ENCODE data around the gene APBA2. TPM values are rescaled to one million over a fixed set of nuclear protein-coding genes. Genes with fewer than 3 reads are reported as not detected.

The APBA2 gene
- polyA plus RNA-seq, 2 of the 4 experiments (the other 2 are of a cell fraction): 11.4 to 12.6 TPM

GRCh38 chr15:29123991-29124390, 238.2 kb downstream of the APBA2 start:
- ATAC-seq (no peak), DNase-seq (ENCODE audit: low read depth in 1 of 2, low spot score in 1 of 2) (no peak), FAIRE-seq (no peak)
- CTCF ChIA-PET: interaction anchor here (1.6 to 13.8 kb wide), 4 partner anchors 8 to 19 kb away, joined by 3 to 116 read pairs (median 20); no protein-coding TSS in a partner anchor
- no peak overlapping the region for H3K4me2 ChIP-seq
- no peaks in the 10 kb centered on the region for H3K9me3 ChIP-seq
- no peak overlapping the region for H3K27ac ChIP-seq
- no peak for TF ChIP-seq JUNB (IDR thresholded peaks at IDR 0.05)
- no peak for TF ChIP-seq SMC3 (IDR thresholded peaks at IDR 0.05)
- TF ChIP-seq EP300 (IDR thresholded peaks at IDR 0.05): no peak
- no peak for TF ChIP-seq CHD2 (IDR thresholded peaks at IDR 0.05; ENCODE audit: low read length, partially characterized antibody)
- no peak for TF ChIP-seq CHD4 (IDR thresholded peaks at IDR 0.05; ENCODE audit: borderline replicate concordance)
- no peak for TF ChIP-seq ESRRA (IDR thresholded peaks at IDR 0.05; ENCODE audit: borderline replicate concordance, low read length)
- WGBS (ENCODE audit: missing lambda C conversion rate): 34% methylated on average over 2 of the region's 9 CpGs
- no peaks in the 10 kb centered on the region for H3K4me1 ChIP-seq
- no peak overlapping the region for H3K4me3 ChIP-seq
- POLR2A ChIA-PET: no interaction called here

- CTCF ChIA-PET: interaction anchor here (1.0 to 13.8 kb wide), 5 partner anchors 9 to 20 kb away, joined by 3 to 116 read pairs (median 13); no protein-coding TSS in a partner anchor
- Histone ChIP-seq H3K4me1 (no peaks in the 10 kb centered on the region), H3K9me3 (no peaks in the 10 kb centered on the region), H3K4me3 (no peak overlapping the region), H3K4me2 (no peak overlapping the region), H3K27ac (no peak overlapping the region)
- FAIRE-seq (no peak), DNase-seq (ENCODE audit: low read depth in 1 of 2, low spot score in 1 of 2) (no peak), ATAC-seq (peak in 1 of 2 experiments; percentile 48; a peak in 3 of 6 replicates)
- WGBS (ENCODE audit: missing lambda C conversion rate): 75% methylated on average over 22 of the region's 22 CpGs
- POLR2A ChIA-PET: no interaction called here
- TF ChIP-seq HOXB13 (CRISPR knock-in tag; IDR thresholded peaks at IDR 0.05; ENCODE audit: low read depth) (no peak), RAD21 (conservative IDR thresholded peaks at IDR 0.05 in 1 of 2, IDR thresholded peaks at IDR 0.05 in 1 of 2) (peak in 1 of 2 experiments; percentile 13; a peak in 1 of 5 replicates), TFCP2L1 (CRISPR knock-in tag; IDR thresholded peaks at IDR 0.05) (no peak), SMC3 (IDR thresholded peaks at IDR 0.05) (no peak), MYC (IDR thresholded peaks at IDR 0.05; ENCODE audit: borderline replicate concordance, low read length) (no peak), ZSCAN20 (CRISPR knock-in tag; IDR thresholded peaks at IDR 0.05) (no peak)
These were observed 239.0 kb downstream of the APBA2 start for GRCh38 chr15:29124581-29125381.

- WGBS (ENCODE audit: missing lambda C conversion rate): 74% methylated on average over 19 of the region's 19 CpGs
- Histone ChIP-seq H3K4me1 (no peaks in the 10 kb centered on the region), H3K4me3 (no peak overlapping the region), H3K27ac (no peak overlapping the region), H3K4me2 (no peak overlapping the region), H3K9me3 (no peaks in the 10 kb centered on the region)
- FAIRE-seq: no peak
- no peak for ATAC-seq
- no peak for DNase-seq (ENCODE audit: low read depth in 1 of 2, low spot score in 1 of 2)
- ChIA-PET CTCF (interaction anchor here (0.9 to 13.8 kb wide), 6 partner anchors 10 to 29 kb away, joined by 3 to 116 read pairs (median 8); no protein-coding TSS in a partner anchor), POLR2A (no interaction called here)
- TF ChIP-seq RARB (CRISPR knock-in tag; IDR thresholded peaks at IDR 0.05) (no peak), JUN (IDR thresholded peaks at IDR 0.05) (no peak), HES2 (IDR thresholded peaks at IDR 0.05) (no peak), ZC3H11A (IDR thresholded peaks at IDR 0.05) (no peak), HMGXB4 (CRISPR knock-in tag; IDR thresholded peaks at IDR 0.05; ENCODE audit: borderline replicate concordance) (no peak), GATA3 (IDR thresholded peaks at IDR 0.05; ENCODE audit: borderline replicate concordance) (no peak), CBX8 (IDR thresholded peaks at IDR 0.05) (no peak), CBX2 (IDR thresholded peaks at IDR 0.05; ENCODE audit: borderline replicate concordance, low read depth) (no peak), ZSCAN20 (CRISPR knock-in tag; IDR thresholded peaks at IDR 0.05) (no peak), SREBF2 (IDR thresholded peaks at IDR 0.05) (no peak), MYC (IDR thresholded peaks at IDR 0.05; ENCODE audit: borderline replicate concordance, low read length) (no peak), NFE2L2 (conservative IDR thresholded peaks at IDR 0.05; ENCODE audit: low read length) (no peak), EP300 (IDR thresholded peaks at IDR 0.05) (no peak), KDM5A (IDR thresholded peaks at IDR 0.05) (no peak), ELK1 (IDR thresholded peaks at IDR 0.05; ENCODE audit: low read depth, low read length) (no peak), MAX (IDR thresholded peaks at IDR 0.05) (no peak), TP53 (CRISPR knock-in tag; IDR thresholded peaks at IDR 0.05) (no peak), ESRRA (IDR thresholded peaks at IDR 0.05; ENCODE audit: borderline replicate concordance, low read length) (no peak)
These were observed 239.8 kb downstream of the APBA2 start for GRCh38 chr15:29125382-29126207.
